Ectodermal cell (in vitro differentiated cells): ENCODE measurements around the gene ATPAF1.

Experiments used
- H3K27ac ChIP-seq: 2 replicates; pipeline ENCODE4 v1.7.0; 2013; ENCODE audit warnings: mild to moderate bottlenecking, low read depth, low read length; ENCODE audit not compliant: insufficient read depth, poor library complexity, severe bottlenecking
- H3K27me3 ChIP-seq: 2 replicates; pipeline ENCODE4 v1.7.0; 2013; ENCODE audit warnings: mild to moderate bottlenecking, low read length; ENCODE audit not compliant: insufficient read depth, control insufficient read depth, poor library complexity, severe bottlenecking
- H3K36me3 ChIP-seq: one replicate; pipeline ENCODE4 v1.7.0; 2013; ENCODE audit warnings: low read length; ENCODE audit not compliant: control insufficient read depth, insufficient read depth
- H3K4me1 ChIP-seq: one replicate; pipeline ENCODE4 v1.7.0; 2013; ENCODE audit warnings: low read length; ENCODE audit not compliant: control insufficient read depth, insufficient read depth
- H3K4me3 ChIP-seq: 2 replicates; pipeline ENCODE4 v1.7.0; 2013; ENCODE audit warnings: low read depth, low read length, control low read depth; ENCODE audit not compliant: insufficient read depth
- H3K9me3 ChIP-seq: 2 replicates; pipeline ENCODE4 v1.7.0; 2013; ENCODE audit warnings: mild to moderate bottlenecking, low read length, moderate library complexity; ENCODE audit not compliant: control insufficient read depth
- WGBS, 2 experiments: methylation state at CpG; one replicate each; pipeline ENCODE4 v1.1.7; 2013; ENCODE audit warnings: missing lambda C conversion rate in 2 of 2; 5-methylcytosine and 5-hydroxymethylcytosine counted together

Gene ATPAF1

DNA sequence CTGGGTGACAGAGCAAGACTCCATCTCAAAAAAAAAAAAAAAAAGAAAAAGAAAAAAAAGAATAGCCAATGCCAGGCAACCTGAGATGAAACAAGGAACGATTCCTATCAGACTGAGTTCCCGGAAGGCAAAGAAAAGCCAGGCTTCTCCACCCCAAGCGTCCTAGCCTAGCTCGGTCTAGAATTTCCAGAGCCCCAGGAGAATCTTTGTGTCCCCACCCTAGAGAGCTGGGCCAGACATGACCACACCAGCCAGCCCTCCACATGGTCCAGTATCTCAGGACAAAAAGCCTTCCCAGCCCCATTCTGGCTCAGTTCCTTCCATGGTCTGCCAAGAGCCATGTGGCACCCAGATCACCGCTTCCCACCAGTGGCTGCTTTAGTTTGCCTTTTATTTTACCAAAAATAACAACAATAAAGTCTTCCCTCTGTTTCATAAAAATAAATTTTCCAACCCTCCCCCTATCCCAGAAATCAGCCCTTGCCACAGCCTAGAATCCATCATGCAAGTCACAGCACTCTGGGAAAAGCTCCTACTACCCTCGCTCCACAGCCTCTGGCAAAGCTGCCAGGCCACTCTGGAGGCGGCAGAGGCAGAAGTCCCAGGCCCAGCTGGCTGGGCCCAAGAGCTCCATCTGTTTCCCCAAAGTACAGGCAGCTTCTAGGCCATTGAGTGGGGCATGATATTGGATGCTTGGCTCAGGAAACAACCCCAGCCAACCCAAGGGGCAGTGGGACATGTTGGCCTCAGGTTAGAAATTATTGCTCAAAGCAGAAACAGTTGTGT lies 60.6 kb downstream of the ATPAF1 start:
- Histone ChIP-seq H3K9me3 (no peaks in the 10 kb centered on the region), H3K4me1 (peaks cover 12% of the 10 kb centered on the region), H3K4me3 (no peak overlapping the region), H3K27me3 (no peaks in the 10 kb centered on the region), H3K36me3 (no peaks in the 10 kb centered on the region), H3K27ac (no peak overlapping the region)
- 93 to 95% methylated on average over 7 of the region's 7 CpGs for WGBS, 2 experiments

DNA sequence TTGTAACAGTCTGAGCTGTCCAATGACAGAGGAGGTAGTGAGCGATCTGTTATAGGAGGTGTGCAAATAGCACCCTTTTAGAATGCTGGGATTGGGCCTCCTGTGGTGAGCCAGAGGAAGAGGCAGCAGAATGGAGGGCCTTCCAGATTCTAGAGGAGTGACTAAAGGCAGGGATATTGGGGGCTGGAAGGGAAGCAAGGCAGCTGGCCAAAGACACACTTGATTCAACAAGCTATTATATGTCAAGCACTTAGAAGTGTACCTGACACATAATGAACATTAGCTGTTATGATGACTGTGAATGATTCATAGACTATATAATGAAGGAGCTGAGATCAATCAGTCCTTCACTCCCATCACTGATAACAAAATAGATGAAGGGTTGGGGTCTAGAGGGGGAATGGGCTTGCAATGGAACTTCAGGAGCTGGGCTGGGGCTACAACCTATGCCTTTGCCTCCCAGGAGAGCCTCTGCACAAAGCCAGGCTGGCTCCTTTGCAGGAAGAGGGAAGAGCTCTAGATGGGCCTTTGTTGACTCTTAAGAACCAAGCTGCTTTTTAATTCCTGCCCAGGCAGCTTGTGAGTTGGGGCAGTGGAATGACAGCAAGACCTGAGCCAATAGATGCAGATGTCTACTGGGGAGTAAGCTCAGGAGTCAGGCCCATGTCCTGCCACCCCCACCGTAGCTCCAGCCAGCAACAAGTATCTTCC lies 61.8 kb downstream of the ATPAF1 start:
- H3K27ac ChIP-seq: no peak overlapping the region
- H3K4me1 ChIP-seq: peaks cover 5% of the 10 kb centered on the region
- no peaks in the 10 kb centered on the region for H3K36me3 ChIP-seq
- no peak overlapping the region for H3K4me3 ChIP-seq
- WGBS, 2 experiments: 91 to 92% methylated on average over 2 of the region's 2 CpGs
- no peaks in the 10 kb centered on the region for H3K9me3 ChIP-seq
- no peaks in the 10 kb centered on the region for H3K27me3 ChIP-seq

GRCh38 chr1:46605232-46605631 lies 62.9 kb downstream of the ATPAF1 start:
- H3K36me3 ChIP-seq: no peaks in the 10 kb centered on the region
- peaks cover 2% of the 10 kb centered on the region for H3K4me1 ChIP-seq
- no peaks in the 10 kb centered on the region for H3K27me3 ChIP-seq
- no peaks in the 10 kb centered on the region for H3K9me3 ChIP-seq
- 97 to 98% methylated on average over 2 of the region's 2 CpGs for WGBS, 2 experiments
- H3K4me3 ChIP-seq: no peak overlapping the region
- H3K27ac ChIP-seq: no peak overlapping the region

DNA sequence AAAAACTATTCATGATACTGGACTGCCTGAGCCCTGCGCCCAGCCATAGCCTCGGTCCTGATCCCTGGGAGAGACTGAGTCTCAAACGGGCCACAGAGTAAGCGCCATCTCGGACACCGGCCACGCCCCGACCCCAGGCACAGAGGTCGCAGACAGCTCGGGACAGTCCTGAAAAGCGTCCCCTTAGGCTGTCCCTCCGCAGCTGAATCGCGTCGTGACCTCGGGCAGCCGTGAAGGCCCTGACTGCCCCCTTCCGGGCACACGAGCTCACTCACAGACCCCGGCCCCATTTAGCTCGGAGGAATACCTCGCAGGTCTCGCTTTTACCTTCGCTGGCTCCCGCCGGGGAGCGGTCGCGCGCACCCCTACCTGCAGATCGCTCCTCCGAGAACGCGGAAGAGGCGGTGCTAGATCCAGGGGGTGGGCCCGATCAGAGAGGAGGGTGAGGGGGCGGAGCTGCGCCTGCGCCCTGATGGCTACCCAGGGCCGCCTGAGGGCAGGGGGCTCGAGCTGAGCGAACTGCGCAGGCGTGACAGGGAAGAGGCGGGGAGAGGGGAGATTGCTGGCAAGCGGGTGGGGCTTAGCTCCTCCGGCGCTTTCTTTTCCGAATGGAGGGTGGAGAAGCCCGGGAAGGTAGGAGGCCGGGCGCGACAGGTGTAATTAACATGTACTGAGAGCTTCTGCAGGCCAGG lies 64.2 kb downstream of the ATPAF1 start, which contains the start of gene MKNK1:
Gene MKNK1 (minus strand): TSS at position 411 of the 692 bp plus-strand sequence. CDS start 20,941 bp downstream, outside the sequence.
- Histone ChIP-seq H3K4me1 (peaks cover 6% of the 10 kb centered on the region), H3K4me3 (peak within 1 kb of the TSS; percentile 65), H3K9me3 (no peaks in the 10 kb centered on the region), H3K27ac (no peak within 1 kb of the TSS), H3K27me3 (no peaks in the 10 kb centered on the region), H3K36me3 (no peaks in the 10 kb centered on the region)
- 0 to 1% methylated on average over 53 of the region's 53 CpGs for WGBS, 2 experiments

- H3K4me3 ChIP-seq: peak overlapping the region; percentile 65
- no peaks in the 10 kb centered on the region for H3K27me3 ChIP-seq
- WGBS, 2 experiments: 11 to 12% methylated on average over 2 of the region's 2 CpGs
- H3K27ac ChIP-seq: no peak overlapping the region
- H3K9me3 ChIP-seq: no peaks in the 10 kb centered on the region
- H3K36me3 ChIP-seq: no peaks in the 10 kb centered on the region
- H3K4me1 ChIP-seq: peaks cover 6% of the 10 kb centered on the region
These were observed 64.7 kb downstream of the ATPAF1 start for GRCh38 chr1:46603481-46603857.

DNA sequence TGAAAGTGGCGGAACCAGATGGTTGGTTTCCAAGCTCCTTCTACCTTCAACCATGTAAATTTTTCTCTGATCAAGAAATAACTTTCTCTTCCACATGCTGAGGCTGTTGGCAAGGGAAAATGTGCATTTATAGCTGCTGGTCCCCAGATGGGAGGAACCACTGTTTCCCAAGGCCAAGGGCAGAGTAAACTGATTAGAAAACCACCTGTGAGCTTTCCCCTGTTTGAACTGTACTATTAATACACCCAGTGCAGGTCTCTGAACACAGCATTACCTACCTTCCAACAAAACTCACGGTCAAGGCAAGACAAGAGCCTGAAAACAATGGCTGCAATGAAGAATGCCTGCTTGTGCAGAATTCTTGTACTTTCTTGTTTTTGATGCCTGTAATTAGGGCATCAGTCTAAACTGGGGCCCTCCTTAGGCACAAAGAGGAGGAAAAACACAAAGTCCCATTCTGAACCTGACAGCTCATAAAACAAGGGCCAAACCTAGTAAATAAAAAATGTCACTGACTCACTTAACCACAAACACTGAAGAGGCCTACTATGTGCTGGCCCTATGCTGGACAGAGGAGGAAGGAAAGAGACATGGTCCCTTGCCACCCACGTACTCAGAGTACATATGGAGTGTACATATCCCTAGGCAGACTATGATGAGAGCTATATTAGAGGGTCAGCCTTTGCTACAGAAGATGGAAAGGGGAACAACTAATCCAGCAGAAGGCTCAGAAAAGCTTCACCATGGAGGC lies 66.7 kb downstream of the ATPAF1 start:
- Histone ChIP-seq H3K36me3 (no peaks in the 10 kb centered on the region), H3K9me3 (no peaks in the 10 kb centered on the region), H3K4me3 (no peak overlapping the region), H3K4me1 (peaks cover 6% of the 10 kb centered on the region), H3K27me3 (no peaks in the 10 kb centered on the region), H3K27ac (no peak overlapping the region)
- 93 to 100% methylated on average over 3 of the region's 3 CpGs for WGBS, 2 experiments

GRCh38 chr1:46599059-46599970 lies 68.8 kb downstream of the ATPAF1 start:
- Histone ChIP-seq H3K36me3 (no peaks in the 10 kb centered on the region), H3K4me1 (peaks cover 3% of the 10 kb centered on the region), H3K9me3 (no peaks in the 10 kb centered on the region), H3K4me3 (no peak overlapping the region), H3K27ac (no peak overlapping the region), H3K27me3 (no peaks in the 10 kb centered on the region)
- 87 to 88% methylated on average over 9 of the region's 9 CpGs for WGBS, 2 experiments

GRCh38 chr1:46596846-46597245 lies 71.3 kb downstream of the ATPAF1 start:
- Histone ChIP-seq H3K4me1 (peaks cover 3% of the 10 kb centered on the region), H3K9me3 (no peaks in the 10 kb centered on the region), H3K27ac (no peak overlapping the region), H3K36me3 (peaks cover 5% of the 10 kb centered on the region), H3K27me3 (no peaks in the 10 kb centered on the region), H3K4me3 (no peak overlapping the region)
- WGBS, 2 experiments: 92 to 94% methylated on average over 3 of the region's 3 CpGs

DNA sequence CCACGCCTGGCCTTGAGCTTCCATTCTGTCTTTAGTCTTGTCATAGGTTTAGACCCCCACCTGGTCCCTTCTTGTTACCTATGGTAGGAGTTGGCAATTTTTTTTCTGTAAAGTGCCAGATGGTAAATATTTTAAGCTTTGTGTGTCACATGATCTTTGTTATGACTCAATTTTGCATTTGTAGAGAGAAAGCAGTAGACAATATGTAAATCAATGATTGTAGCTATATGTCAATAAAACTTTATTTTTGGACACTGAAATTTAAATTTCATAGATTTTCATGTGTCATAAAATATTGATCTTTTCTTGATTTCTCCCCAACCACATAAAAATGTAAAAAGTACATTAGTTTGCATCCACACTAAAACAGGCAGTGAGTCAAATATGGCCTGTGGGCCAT lies 72.1 kb downstream of the ATPAF1 start:
- H3K27ac ChIP-seq: no peak overlapping the region
- peaks cover 5% of the 10 kb centered on the region for H3K36me3 ChIP-seq
- peaks cover 3% of the 10 kb centered on the region for H3K4me1 ChIP-seq
- H3K4me3 ChIP-seq: no peak overlapping the region
- 94 to 100% methylated on average over 1 of the region's 1 CpG for WGBS, 2 experiments
- no peaks in the 10 kb centered on the region for H3K9me3 ChIP-seq
- H3K27me3 ChIP-seq: no peaks in the 10 kb centered on the region
